ENCODE measurements around the gene NTNG1.

NTNG1 gene

DNA sequence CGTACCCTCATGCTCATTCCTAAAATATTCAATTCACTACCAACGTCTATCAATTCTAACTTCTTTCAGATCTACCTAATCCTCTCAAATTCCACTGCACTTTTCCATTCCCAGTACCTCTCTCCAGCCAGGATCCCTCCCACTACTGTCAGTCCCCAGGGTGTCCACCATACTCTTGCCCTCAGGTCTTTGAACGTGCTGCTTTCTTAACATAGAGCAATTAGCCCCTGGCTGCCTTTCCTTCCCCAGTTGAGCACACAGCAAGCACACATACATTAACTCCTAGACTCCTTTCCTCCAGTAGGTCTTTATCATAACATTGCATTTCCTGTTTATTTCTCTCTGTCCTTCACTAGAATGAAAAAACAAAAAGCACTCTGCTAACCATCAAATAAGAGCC, 126.7 kb downstream of the NTNG1 start:
- DNase-seq: no peak

DNA sequence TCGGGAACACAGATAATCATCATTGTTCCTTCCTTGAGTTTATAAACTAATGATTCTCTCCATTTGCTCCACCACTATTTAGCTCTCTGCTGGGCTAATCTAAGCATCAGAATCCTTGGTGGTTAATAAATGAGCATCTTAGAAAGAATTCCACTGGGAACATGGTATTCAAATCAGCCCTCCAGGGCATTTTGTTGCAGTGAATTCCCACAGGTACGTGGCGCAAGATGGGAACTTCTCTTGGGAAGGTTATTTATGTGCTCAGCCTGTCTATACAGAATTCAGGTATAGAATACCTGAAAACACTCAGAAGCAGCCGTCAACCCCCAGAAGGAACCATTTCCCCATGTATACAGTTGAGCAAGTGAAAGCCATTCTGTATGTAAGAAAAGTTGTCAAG, 131.5 kb downstream of the NTNG1 start:
- no peak for DNase-seq

DNA sequence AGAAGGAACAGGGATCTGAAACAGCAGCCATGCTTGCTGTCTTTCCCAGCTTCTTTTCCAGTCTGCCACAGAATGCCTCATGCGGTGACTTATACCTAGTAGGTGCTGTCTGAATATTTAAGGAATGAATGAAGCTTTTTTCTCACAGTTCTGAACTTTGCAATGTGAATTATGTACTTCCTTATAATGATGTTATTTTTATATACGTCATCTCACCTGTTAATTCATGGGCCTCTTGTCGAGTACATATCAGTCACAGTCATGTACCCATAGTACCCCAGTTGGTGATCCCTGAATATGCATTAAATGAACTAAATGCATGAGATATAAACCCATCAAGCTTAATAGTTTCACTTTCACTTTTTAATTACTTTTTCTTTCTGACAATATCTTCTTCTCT, 132.7 kb downstream of the NTNG1 start:
- DNase-seq: no peak

DNA sequence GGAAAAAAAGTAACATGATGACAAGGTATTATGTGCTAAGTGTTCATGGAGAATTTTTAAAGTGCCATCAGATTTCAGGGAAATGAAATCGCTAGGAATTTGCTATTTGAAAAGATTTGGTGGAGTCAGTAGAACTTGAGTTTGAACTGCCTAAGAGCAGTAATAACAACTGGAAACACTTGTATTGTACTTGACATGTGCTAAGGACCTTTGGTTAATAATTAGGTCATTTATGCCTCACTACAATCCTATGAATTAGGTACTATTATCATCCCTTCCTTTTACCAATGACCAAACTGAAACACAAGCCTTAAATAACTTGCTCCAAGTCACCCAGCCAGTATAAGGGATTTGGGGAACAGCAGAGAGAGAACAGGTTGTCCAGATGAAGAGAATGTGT, 133.4 kb downstream of the NTNG1 start:
- DNase-seq: no peak

DNA sequence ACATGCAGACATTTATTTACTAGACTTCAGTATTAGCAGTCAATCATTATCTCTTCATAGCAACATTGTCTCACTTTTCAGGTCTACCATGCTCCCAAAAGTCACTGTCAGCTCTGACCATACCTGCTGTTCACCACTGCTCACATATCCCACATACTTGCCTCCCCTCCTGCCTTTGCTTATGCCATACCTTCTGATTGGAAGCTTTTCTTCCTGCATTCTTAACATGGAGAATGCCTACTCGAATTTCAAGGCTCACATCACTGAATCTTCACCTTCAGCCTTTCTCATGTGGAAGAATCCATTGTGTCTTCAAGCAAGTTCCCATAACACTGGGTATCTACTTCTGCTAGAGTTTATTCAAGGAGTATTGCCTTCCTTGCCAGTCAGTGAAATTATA, 135.4 kb downstream of the NTNG1 start:
- DNase-seq: no peak

DNA sequence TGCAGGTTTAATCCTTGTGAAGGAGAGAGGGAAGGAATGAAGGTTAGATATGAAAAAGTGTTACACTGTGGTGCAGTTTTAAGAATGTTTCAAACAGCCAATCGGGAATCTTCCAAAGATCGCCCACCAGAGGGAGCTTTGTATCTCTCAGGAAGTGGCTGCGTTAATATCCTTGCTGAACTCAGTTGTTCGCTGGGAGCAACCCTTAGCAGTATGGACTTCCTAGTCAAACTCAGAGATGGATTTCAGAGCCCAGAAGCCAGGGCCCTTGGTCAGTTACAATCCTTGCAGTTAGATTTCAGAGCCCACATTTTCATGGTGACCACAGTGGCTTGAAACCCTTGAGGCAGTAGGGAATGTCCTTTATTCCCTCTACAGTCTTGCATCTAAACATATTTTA, 136.2 kb downstream of the NTNG1 start:
- no peak for DNase-seq

DNA sequence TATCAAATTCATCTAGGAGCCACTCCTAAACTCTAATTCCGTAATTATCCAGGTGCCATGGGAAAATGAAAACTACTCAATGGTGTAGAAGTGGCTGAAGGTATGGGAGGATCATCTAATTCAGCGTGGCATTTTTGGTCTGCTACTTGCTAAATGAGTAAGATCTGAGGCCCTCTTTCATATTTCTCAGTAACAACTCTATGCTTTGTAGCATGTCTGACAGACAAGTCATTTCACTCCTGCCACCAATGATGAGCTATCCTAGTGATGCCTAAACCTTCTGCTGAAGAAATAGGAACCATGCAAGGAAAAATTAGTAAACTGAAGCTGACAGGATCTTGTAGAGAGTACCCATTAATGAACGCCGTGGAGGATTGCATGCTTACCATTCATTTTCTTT, 145.3 kb downstream of the NTNG1 start:
- no peak for DNase-seq

DNA sequence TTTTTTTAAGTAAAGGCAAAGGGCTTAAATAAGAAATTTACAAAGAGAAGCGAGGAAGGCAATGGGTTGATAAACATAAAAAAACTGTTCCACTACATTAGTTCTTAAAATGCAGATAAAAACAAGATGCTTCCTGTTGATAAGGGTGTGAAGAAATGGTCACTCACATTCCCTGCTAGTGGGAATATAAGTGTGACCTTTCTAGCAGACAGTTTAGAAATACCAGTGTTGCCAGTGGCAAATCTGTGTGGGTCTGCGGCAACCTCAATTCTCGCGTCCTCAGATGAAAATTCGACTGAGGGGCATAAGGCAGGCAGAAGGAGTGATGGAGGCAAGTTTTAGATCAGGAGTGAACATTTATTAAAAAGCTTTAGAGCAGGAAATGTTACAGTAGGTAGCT, 151.1 kb downstream of the NTNG1 start:
- no peak for DNase-seq

DNA sequence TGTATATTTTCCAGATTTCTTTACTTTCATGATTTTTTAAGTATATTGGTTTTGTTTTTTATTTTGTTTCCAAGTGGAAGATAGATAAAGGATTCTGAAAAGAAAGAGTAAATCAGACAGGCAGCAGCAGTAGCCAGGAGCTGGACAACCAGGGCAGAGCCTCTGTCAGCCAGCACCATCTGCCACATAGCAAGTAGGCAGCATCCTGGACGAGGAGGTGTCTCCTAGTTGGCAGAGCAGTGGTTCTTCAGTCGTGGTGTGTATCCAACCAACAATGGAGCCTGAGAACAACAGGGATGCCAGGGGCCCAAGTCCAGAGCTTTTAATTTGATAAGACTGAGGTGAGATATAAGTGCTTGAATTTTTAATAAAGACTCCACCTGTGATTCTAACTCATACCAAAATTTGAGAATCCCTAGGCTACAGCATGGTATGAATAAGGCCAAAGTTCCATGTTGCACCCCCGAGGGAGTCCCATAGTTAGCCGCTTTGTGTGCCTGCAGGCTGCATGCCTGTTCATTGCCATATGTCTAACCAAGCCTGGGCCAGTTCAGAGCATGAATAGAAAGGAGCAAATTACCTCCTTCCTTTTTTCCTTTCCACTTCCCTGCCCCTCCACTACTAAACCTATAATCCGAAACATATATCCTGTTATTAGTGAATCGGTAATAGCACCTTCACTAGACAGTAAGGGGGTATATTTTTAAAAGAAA, 153.2 kb downstream of the NTNG1 start:
- no peak for DNase-seq

DNA sequence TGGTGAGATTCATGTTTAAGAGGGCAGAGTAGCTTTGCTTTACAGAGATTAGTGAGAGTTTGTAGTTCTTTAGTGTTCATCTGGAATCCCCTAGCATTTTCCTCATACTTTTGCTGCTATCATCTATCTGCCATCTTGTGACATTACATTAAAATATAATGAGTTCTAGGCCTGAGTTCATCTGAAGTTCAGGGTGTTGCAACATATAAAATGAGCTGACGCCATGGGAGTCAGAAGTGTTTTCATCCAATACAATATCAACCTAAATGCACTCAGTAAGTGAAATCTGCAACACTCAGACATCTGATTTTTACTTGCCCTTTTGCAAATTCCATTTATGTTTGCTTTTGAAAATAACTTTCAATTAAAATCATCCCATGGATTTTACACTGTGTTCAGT, 153.8 kb downstream of the NTNG1 start:
- no peak for DNase-seq

DNA sequence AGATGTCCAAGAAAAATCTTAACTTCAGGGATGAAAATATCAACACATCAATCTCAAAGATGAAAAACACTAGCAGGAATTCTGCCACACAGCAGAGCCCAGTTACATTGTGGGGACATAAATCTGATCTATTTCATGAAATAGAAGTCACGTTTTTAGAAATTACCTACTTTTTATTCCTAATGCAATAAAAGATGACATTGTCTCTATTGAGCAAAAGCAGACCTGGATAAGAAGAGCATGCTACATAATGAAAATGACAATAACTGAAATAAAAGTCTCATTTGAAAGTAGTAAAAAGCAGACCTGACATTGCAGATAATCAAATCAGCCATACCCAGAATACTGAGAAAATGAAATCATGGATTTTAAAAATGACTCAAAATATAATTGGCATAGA, 156.8 kb downstream of the NTNG1 start:
- DNase-seq: no peak

DNA sequence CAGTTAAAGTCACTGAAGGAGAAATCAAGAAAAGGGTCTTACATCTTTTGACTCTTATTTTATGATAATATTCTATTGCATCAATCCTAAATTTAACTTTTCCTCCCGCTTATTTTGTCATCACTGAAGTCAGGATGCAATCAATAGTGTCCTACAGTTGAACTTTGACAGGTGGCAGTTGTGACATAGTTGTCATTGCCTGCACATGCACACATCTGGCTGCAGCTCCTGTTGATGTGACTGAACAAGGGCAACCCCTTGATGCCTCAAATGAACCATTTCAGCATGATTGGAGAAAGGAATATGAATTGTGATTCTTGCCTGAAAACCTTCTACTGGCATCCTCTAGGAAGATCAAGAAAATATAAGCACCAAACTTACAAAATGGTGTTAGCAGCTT, 157.7 kb downstream of the NTNG1 start:
- DNase-seq: no peak

DNA sequence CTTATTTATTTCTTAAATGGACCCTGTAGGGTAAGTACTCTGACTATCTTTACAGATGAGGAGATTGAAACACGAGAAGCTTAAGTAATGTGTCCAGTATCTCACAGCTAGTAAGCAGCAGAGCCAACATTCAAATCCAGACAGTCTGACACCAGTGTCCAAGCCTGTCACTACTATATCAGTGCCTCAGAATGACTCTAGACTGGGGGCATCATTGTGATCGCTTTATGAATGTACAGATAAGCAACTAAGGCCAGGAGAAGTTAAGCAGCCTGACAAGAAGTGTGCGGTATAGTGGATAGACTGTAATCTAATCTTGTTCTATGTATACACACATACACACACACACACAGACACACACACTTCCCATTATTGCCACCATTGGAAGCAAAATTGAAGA, 158.7 kb downstream of the NTNG1 start:
- DNase-seq: no peak

DNA sequence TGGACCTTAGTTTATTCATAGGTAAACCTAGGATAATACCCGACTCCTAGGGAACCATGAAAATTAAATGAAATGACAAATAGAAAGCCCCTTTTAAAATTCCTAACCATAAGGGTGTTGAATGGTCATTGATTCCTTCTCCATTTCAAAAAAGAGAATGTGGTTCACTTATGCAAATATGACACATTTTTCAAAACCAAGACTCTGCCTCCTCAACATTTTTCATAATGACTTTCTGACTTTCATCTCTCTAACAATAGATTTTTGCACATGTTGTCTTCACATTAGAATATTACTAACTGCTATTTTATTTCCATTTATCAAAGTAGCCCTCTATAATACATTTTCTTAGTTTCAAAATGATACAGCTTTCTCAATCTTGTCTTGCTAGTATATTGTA, 169.1 kb downstream of the NTNG1 start:
- DNase-seq: no peak

DNA sequence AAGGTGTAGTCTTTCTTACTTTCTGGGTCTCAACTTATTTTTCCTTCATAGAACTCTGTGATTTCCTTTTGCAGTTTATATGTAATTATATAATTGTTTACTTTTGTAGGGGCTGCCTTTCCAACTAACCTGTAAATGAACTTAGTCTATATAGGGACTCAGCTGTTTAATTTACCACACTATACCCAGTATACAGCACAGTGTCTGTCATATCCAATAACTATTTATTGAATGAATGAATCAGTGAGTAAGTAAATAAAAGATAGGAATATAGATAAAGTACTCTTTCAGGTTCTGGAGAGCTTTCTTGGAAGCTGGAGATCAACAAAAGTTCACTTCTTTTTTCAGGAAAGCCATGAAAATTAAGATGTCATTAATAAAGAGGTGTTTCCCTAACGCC, 174.8 kb downstream of the NTNG1 start:
- no peak for DNase-seq

DNA sequence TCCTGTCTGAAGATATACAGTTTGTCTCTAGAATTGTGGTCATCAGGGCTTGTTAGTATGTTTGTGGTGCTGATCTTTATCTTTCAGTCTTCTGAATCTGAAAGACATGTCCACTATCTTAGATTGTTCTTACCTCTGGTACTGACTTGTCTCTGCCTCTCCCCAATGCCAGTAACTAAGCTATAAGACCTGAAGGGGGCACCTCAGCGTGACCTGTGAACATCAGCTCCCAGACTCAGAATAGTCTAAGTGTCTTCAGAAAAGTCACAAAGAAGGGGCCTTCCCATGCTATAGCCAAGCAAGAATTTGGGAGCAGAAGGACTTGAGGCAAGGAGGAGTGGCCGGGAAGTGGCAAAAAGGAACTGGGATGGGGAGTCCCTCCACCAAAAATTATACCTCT, 178.1 kb downstream of the NTNG1 start:
- DNase-seq: no peak

DNA sequence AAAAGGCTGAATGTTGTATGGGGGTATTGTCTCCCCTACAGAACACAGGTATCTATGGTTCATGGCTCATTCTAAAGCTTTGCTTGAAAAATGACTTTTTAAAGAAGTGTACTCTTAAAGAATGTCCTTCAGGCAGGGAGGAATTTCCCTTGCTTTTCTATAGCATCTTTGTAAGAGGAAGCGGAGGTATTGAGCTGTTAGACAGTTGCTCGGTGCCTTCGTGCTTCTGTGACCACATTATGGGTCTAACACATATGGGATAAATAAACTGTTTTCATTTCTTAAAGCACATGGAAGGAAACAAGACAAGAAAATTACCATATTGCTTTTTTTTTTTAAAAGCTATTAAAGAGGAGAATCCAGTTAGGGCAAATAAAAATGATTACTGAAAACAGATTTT, 182.9 kb downstream of the NTNG1 start:
- DNase-seq: no peak

DNA sequence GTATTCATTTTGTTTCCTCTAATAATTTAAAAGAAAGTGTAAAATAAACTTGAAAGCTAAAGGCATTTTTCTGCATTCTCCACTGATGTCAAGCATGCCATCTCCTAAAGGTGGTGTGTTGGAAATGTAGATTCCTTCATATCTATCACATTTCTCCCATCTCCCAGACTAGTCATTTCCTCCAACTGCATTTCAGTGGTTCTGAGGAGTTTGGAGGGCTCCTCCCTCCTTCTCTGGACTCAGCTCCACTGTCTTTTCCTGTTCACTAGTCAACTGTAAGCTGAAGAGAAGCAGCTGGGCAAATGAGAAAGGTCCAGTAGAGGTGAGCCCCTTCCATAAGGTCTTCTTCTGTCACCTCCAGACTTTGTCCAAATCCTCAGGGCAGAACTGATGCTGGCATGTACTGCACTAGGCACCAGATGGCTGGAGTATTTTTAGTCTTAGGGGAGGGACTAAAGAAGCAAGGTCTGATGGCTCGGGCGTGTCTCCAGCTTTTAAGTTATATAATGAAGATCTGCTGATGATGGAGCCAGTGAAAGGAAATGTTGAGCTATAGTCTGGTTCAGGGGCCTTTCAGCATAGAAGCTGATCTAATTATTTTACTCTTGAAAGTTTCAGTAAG, 186.1 kb downstream of the NTNG1 start:
- no peak for DNase-seq

DNA sequence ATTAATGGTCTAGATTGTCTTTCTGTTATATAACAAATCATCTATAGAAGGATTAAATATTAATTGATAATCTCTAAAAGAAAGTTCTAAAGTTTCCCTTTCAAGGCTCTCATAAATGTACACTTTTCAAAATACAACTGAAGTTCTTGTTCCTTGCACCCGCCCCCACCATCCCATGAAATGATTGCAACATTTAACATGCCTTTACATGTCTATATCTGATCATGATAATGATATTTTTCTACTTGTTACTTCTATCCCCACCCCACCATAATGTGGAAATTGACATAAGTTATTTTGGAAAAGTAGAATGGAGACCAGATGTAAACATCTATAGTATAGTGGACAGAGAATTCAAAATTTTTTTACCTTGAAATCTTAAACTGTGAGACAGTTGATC, 186.6 kb downstream of the NTNG1 start:
- DNase-seq: no peak

DNA sequence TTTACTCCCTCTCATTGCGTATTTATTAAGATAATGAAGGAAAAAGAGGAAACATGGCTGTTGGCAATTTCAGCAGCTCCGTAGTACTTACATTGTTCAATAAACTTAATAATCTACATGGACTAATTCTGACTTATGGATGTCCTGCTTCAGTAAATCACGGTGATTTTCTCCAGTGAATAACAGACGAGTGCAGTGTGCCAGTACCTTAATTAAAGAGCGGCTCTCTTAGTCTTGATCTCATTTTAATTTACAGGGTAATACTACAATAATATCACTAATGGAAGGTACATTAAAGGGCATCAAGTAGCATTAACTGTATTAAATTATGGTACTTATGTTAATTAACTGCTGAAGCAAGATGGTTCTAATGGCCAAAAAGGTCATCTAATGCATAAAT, 187.2 kb downstream of the NTNG1 start:
- no peak for DNase-seq

DNA sequence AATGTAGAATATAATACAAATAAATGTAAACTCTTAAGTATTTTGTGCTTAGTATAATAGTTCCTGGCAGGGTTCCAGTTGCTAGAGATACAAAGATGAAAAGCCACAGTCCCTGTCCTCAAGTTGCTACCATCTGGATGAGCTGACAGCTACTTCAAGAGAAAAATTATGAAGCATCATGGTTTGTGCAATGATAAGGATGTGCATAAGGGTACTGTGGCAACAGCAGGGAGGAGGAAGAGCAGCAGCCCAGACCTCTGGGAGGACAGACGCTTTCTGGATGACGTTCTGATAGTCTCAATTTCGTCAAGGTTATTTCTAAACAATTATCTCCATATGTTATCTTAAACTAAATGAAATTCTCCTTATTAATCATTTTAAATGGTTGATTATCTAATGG, 198.9 kb downstream of the NTNG1 start:
- DNase-seq: no peak

DNA sequence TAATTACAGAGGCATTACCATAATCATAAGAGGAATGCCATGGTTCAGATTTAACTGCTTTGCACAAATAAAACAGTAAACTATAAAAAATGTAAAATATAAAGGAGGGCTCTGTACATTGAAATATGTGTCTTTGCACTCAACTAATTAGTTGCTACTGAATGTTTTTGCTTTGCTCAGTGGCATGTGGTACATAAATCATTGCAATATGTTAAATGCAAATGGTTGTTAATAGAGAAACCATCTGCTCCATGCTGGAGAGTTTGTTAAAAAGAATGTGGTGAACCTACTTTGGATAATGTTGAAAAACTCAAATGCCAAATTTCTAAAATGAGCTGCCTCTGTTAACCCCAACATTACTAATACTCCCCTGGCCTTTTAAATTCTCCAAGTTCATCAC, 201.5 kb downstream of the NTNG1 start:
- no peak for DNase-seq

DNA sequence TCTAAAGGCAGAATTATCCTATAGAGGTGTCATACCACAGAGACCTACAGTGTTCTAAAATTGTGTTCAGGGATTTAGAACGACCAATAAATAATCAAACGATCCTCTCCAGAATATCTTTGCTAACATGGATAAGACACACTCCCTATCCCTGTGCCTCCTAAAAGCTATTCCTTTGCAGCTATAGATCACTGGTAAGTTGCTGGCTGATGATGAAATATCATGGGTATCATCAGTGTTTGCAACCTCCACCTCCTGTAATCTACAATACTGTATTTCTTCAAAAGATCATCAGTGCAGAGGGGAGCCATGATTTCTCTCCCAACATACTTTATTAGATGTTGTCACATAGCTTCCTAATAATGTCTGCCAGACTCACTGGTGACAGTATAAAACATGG, 201.9 kb downstream of the NTNG1 start:
- DNase-seq: no peak

DNA sequence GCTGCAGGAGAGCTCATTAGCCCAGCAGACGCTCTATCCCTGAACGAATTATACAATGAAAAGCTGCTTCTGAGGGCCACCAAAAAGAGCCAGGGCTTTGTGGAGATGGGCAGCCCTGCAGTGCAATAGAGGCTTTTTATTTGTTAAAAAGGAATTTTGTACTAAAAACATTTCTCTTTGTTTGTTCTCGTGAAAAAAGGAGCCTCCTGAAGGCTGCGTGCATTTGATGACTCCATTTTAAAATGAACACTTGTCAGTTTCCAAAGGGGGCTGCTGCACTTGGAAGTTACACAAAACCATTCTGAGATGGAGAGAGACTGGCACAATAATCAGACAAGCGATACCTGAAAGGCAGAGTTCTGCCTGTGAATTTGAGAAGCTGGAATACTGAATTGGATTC, 202.8 kb downstream of the NTNG1 start:
- no peak for DNase-seq

DNA sequence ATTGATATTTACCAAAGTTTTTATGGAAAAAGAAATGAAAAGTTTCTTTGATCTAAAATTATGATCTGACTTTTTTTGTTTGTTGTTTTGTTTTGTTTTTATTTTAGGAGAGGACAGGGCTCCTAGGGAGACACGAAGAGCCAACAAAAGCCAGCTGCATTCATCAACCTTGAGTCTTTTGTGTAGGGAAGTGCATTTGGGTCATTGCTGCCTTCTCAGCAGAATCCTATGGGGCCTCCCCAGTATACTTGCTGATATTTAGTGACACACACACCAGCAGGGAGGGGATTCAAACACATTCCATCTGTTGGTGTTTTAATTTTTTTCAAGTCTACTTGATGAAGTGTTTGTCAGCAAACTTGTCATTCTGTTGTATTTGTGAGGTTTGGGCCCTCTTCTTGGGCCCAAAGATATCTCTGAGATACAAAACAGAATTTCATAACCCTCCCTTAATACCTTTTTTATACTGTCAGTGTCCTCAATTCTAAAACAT, 203.5 kb downstream of the NTNG1 start:
- no peak for DNase-seq

All from activated CD4-positive, alpha-beta T cell treated with anti-CD3 and anti-CD28 coated beads for 1 hour (primary cell).